Activated T-helper 17 cell treated with anti-CD3 and anti-CD28 coated beads, Interleukin-2, amount 50 U/mL, for 72 hours (primary cell): ENCODE data around the gene MAN1B1. TPM values are rescaled to one million over a fixed set of nuclear protein-coding genes. Genes with fewer than 3 reads are reported as not detected.

Experiments used
- ATAC-seq: fragments of 150-1000 bp; cut with Tn5 transposase; replicated peaks from 2 replicates; pipeline ENCODE4 v1.10.0; 2021; ENCODE audit warnings: mild to moderate bottlenecking, moderate library complexity
- H3K27ac Mint-ChIP-seq: one replicate; pipeline ENCODE4 v1.8.0; 2022; ENCODE audit warnings: mixed read lengths
- H3K27me3 Mint-ChIP-seq: one replicate; pipeline ENCODE4 v1.8.0; 2022; ENCODE audit warnings: mixed read lengths
- H3K36me3 Mint-ChIP-seq: one replicate; pipeline ENCODE4 v1.8.0; 2022; ENCODE audit warnings: low read depth, mild to moderate bottlenecking, mixed read lengths
- H3K4me1 Mint-ChIP-seq: one replicate; pipeline ENCODE4 v1.8.0; 2022; ENCODE audit warnings: mixed read lengths
- H3K4me3 Mint-ChIP-seq: one replicate; pipeline ENCODE4 v1.8.0; 2022; ENCODE audit warnings: mild to moderate bottlenecking, mixed read lengths
- H3K9me3 Mint-ChIP-seq: one replicate; pipeline ENCODE4 v1.8.0; 2022; ENCODE audit warnings: mixed read lengths
- total RNA-seq, 2 donors: library from RNA; stranded (reverse); gene quantifications; one replicate each; pipeline ENCODE4 v1.2.3, GENCODE V29; 2022

Gene MAN1B1
- total RNA-seq, 2 donors from 2014 or later, result 38.2 to 67.6 TPM

- Mint-ChIP-seq H3K27ac (no peak overlapping the region), H3K9me3 (no peaks in the 10 kb centered on the region), H3K4me1 (no peaks in the 10 kb centered on the region), H3K4me3 (no peak overlapping the region), H3K27me3 (peaks cover 4% of the 10 kb centered on the region), H3K36me3 (no peaks in the 10 kb centered on the region)
- ATAC-seq, result no peak
These were observed 66.1 kb downstream of the MAN1B1 start for GRCh38 chr9:137152844-137153405.

GRCh38 chr9:137156567-137157375 is 70.0 kb downstream of the MAN1B1 start:
- H3K9me3 Mint-ChIP-seq, result no peaks in the 10 kb centered on the region
- peak overlapping the region; percentile 57 for H3K4me3 Mint-ChIP-seq
- no peaks in the 10 kb centered on the region for H3K36me3 Mint-ChIP-seq
- ATAC-seq, result peak; percentile 74
- H3K27me3 Mint-ChIP-seq, result peaks cover 19% of the 10 kb centered on the region
- H3K27ac Mint-ChIP-seq, result no peak overlapping the region
- peaks cover 5% of the 10 kb centered on the region for H3K4me1 Mint-ChIP-seq

- Mint-ChIP-seq H3K4me3 (peak overlapping the region; percentile 5), H3K4me1 (peaks cover 5% of the 10 kb centered on the region), H3K36me3 (no peaks in the 10 kb centered on the region), H3K27me3 (peaks cover 19% of the 10 kb centered on the region), H3K9me3 (no peaks in the 10 kb centered on the region), H3K27ac (no peak overlapping the region)
- ATAC-seq, result no peak
These were observed 71.0 kb downstream of the MAN1B1 start for GRCh38 chr9:137157618-137158415.

- no peaks in the 10 kb centered on the region for H3K36me3 Mint-ChIP-seq
- no peak overlapping the region for H3K27ac Mint-ChIP-seq
- no peaks in the 10 kb centered on the region for H3K9me3 Mint-ChIP-seq
- peaks cover 21% of the 10 kb centered on the region for H3K27me3 Mint-ChIP-seq
- no peak for ATAC-seq
- H3K4me3 Mint-ChIP-seq, result no peak overlapping the region
- H3K4me1 Mint-ChIP-seq, result peaks cover 5% of the 10 kb centered on the region
These were observed 71.8 kb downstream of the MAN1B1 start for GRCh38 chr9:137158625-137159024.

Other genes starting within 250 kb of the MAN1B1 start
- gene AJM1, start 244.5 kb upstream of the MAN1B1 start, total RNA-seq, result 10 to 100 TPM in 1 of 2 donors, 1 to 10 TPM in 1; 4.3 to 12.9 TPM
- gene PHPT1, start 237.6 kb upstream of the MAN1B1 start, total RNA-seq, result 100 to 1,000 TPM; 138 to 194 TPM
- gene MAMDC4, start 234.6 kb upstream of the MAN1B1 start, total RNA-seq, result 10 to 100 TPM; 18.6 to 27.4 TPM
- gene EDF1, start 220.7 kb upstream of the MAN1B1 start, total RNA-seq, result 100 to 1,000 TPM; 221 to 265 TPM
- 10 to 100 TPM; 54.4 to 56.8 TPM for gene TRAF2, start 200.5 kb upstream of the MAN1B1 start, total RNA-seq
- 10 to 100 TPM; 91.0 to 99.2 TPM for gene FBXW5, start 142.2 kb upstream of the MAN1B1 start, total RNA-seq
- gene C8G, start 141.7 kb upstream of the MAN1B1 start, total RNA-seq, result 1 to 10 TPM in 1 of 2 donors, not detected in 1; 3.1 TPM
- 1 to 10 TPM in 1 of 2 donors, under 1 TPM in 1; 0.54 to 2.4 TPM for gene LCN12, start 134.7 kb upstream of the MAN1B1 start, total RNA-seq
- gene PTGDS, start 109.5 kb upstream of the MAN1B1 start, total RNA-seq, result 1 to 10 TPM in 1 of 2 donors, not detected in 1; 1.3 TPM
- gene LCNL1, start 104.0 kb upstream of the MAN1B1 start, total RNA-seq, result under 1 TPM in 1 of 2 donors, not detected in 1; 0.11 TPM
- gene PAXX, start 94.6 kb upstream of the MAN1B1 start, total RNA-seq, result 10 to 100 TPM; 31.1 to 49.1 TPM
- under 1 TPM in 1 of 2 donors, not detected in 1; 0.26 TPM for gene CLIC3, start 90.4 kb upstream of the MAN1B1 start, total RNA-seq
- gene ABCA2, start 58.7 kb upstream of the MAN1B1 start, total RNA-seq, result 10 to 100 TPM; 43.0 to 63.9 TPM
- 10 to 100 TPM; 12.1 to 27.9 TPM for gene FUT7, start 54.9 kb upstream of the MAN1B1 start, total RNA-seq
- 10 to 100 TPM; 66.3 to 96.1 TPM for gene NPDC1, start 40.8 kb upstream of the MAN1B1 start, total RNA-seq
- under 1 TPM; 0.39 to 0.69 TPM for gene ENTPD2, start 32.9 kb upstream of the MAN1B1 start, total RNA-seq
- 10 to 100 TPM in 1 of 2 donors, 1 to 10 TPM in 1; 5.6 to 21.9 TPM for gene SAPCD2, start 16.4 kb upstream of the MAN1B1 start, total RNA-seq
- 10 to 100 TPM; 27.9 to 33.0 TPM for gene UAP1L1, start 9.5 kb upstream of the MAN1B1 start, total RNA-seq
- 100 to 1,000 TPM; 219 to 255 TPM for gene DPP7, start 27.7 kb downstream of the MAN1B1 start, total RNA-seq
- 1 to 10 TPM in 1 of 2 donors, under 1 TPM in 1; 0.06 to 1.2 TPM for gene GRIN1, start 52.2 kb downstream of the MAN1B1 start, total RNA-seq
- gene LRRC26, start 83.1 kb downstream of the MAN1B1 start, total RNA-seq, result not detected
- not detected for gene TMEM210, start 85.1 kb downstream of the MAN1B1 start, total RNA-seq
- 10 to 100 TPM; 50.6 to 53.1 TPM for gene ANAPC2, start 101.6 kb downstream of the MAN1B1 start, total RNA-seq
- gene SSNA1, start 101.7 kb downstream of the MAN1B1 start, total RNA-seq, result 10 to 100 TPM; 43.7 to 84.7 TPM
- gene TPRN, start 113.8 kb downstream of the MAN1B1 start, total RNA-seq, result 1 to 10 TPM; 5.5 to 9.4 TPM
- gene TMEM203, start 118.7 kb downstream of the MAN1B1 start, total RNA-seq, result 10 to 100 TPM; 19.3 to 27.3 TPM
- gene NDOR1, start 118.7 kb downstream of the MAN1B1 start, total RNA-seq, result 10 to 100 TPM; 20.5 to 40.2 TPM
- 1 to 10 TPM; 3.5 to 7.4 TPM for gene RNF208, start 135.3 kb downstream of the MAN1B1 start, total RNA-seq
- under 1 TPM; 0.32 to 0.40 TPM for gene CYSRT1, start 138.2 kb downstream of the MAN1B1 start, total RNA-seq
- gene RNF224, start 140.5 kb downstream of the MAN1B1 start, total RNA-seq, result under 1 TPM in 1 of 2 donors, not detected in 1; 0.17 TPM
- not detected for gene SLC34A3, start 143.9 kb downstream of the MAN1B1 start, total RNA-seq
- 100 to 1,000 TPM; 232 to 372 TPM for gene TUBB4B, start 154.3 kb downstream of the MAN1B1 start, total RNA-seq
- not detected for gene STPG3, start 164.3 kb downstream of the MAN1B1 start, total RNA-seq
- gene NELFB, start 168.3 kb downstream of the MAN1B1 start, total RNA-seq, result 10 to 100 TPM; 43.6 to 78.0 TPM
- gene TOR4A, start 190.7 kb downstream of the MAN1B1 start, total RNA-seq, result 10 to 100 TPM in 1 of 2 donors, 1 to 10 TPM in 1; 4.9 to 11.5 TPM
- under 1 TPM; 0.66 to 0.86 TPM for gene NRARP, start 215.3 kb downstream of the MAN1B1 start, total RNA-seq